Jurkat, Clone E6-1 (cell line): ENCODE data around the gene RPRD1B.

ENCODE experiments used
- DNase-seq: peaks from one replicate; pipeline ENCODE4 v3.0.0-alpha.2; 2011; ENCODE audit warnings: low read depth, low spot score
- H3K4me3 ChIP-seq: 2 replicates; pipeline ENCODE4 v1.5.1; 2011; ENCODE audit warnings: mild to moderate bottlenecking, low read length, control low read depth, moderate library complexity

The RPRD1B gene

DNA sequence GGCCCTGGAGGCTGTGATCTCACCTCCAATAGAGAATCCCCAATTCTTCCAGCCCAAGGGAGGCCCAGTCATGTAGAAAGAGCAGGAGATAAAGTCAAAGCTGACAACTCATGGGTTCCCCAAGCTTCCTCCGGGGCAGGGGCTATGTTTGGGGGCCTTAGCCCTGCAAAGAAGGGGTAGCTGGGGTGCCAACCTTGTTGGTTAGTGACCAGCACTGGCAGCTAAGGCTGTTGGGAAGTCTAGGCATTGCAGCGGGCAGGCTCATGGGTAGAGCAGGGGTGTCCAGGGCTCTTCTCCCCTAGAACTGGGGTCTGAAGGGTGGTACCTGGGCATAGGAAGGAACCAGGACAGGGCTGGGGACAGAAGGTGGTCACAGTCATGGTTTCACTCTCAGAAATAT lies 95.1 kb downstream of the RPRD1B start:
- H3K4me3 ChIP-seq, result no peak overlapping the region
- DNase-seq, result no peak

DNA sequence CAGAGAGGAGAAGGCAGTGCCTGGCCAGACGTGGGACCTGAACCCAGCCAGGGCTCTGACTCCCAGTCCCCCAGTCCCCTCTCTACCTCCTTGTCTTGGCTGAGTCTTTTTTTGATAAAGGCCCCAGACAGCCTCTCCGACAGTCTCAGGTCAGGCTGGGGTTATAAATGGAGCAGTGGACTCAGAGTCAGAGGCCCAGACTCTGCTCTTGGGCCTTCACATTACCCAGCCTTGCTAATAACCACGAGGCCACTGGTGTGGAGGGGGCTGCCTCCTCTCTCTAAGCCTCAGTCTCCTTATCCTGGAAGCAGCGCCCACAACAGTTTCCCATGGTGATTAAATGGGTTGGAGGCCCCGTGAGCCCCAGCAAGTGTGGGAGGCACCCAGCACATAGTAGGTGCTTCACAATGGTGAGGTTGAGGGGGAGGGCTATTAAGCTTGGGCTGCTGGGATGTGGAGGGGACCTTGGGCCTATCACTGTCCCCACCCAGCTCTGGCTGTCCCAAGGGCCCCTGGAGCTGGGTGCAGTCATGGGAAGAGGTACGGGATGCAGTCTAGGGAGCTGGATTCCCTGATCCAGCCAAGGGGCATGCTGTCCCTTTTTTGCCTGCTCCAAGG lies 95.8 kb downstream of the RPRD1B start:
- no peak for DNase-seq
- H3K4me3 ChIP-seq, result no peak overlapping the region

DNA sequence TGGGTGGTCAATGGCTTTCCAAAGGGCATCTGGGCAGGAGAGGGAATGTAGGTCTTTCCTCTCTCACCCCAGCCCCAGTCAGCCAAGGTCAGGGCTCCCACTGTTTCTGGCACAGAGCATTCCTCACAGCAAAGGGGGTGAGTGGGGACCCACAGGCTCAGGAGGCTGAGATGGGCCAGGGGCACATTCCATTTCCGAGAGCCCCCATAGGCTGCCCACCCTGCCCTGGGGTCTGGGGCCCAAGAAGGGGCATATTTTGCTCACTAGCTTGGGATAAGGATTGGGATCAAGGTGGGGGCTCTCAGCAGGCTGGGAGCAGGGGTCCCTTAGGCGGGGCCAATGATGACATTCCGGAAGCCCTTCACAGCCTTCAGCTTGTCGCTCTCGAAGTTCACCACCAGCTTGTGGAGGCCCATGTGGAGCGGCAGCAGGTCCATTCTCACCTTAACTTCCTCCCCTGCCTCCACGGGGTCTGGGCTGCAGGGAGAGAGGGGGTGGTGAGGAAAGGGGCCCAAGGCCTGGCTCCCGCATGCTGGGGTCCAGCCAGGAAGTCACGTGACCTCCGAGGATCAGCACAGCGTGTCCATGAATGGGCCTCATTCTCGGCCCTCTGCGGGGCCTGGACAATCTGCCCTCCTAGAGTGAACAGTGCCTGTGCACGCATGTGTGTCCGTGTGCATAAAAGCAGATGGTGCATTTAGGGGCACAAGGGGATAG lies 96.5 kb downstream of the RPRD1B start:
- DNase-seq, result no peak
- no peak overlapping the region for H3K4me3 ChIP-seq

DNA sequence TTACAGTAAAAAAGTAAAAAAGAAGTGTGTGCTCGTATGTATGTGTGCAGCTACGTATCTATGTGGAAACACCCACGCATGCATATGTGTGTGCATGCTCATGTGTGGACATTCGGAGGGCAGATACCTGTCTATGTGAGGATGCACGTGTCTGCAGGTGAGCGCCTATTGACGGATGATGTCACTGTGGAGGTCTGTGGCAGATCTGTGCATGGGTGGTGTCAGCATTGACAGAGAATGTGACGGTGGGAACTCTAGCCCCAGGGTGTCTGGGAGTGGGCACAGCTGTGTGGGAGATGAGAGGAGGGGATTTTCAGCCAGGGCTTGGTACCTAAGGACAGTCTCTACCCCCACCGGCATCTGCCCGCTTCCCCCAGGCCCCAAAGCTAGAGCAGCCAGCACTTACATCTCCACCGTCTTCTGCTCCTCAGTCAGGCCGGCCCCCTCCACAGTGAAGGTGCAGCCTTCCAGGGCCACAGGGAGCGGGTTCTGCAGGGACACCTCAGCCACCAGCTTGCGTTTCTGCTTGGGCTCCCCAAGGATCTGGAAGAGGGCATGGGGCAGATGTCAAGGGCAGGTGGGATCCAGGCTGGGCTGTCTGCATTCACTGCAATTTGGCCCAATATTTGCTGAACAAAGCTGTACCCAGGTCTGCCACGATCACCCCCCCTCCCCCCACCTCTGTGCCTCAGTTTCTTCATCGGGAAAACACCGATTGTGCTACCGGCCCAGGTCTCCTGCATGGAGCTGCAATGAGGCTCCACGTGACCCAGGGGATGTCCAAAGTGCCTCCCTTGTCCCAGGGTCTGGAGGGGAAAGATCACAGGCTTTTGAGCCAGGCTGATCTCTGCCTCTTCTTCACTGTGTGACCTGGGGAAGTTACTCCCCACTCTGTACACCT lies 97.4 kb downstream of the RPRD1B start:
- H3K4me3 ChIP-seq, result no peak overlapping the region
- DNase-seq, result no peak

DNA sequence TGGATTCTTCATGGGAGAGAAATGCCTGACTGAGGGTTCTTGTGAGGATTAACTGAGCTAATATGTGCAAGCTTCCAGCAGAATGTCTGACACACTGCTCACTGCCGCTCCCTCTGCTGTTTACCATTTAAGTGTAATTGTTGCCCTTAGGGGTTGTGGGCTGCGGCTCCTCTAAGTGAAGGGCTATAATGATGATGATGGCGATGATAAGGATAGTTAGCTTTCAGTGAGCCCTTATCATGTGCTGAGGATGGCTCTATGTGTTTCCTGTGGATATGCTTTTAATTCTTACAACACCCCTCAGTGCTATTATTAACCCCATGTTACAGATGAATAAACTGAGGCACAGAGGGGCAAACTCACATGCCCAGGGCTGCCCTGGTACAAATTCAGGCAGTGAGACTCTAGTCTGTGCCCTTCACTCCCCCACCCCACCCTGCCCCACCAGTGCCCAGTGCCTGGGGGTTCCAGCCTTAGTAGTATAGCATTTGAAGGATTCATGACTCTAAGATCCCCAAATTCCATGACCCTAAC lies 98.1 kb downstream of the RPRD1B start:
- no peak overlapping the region for H3K4me3 ChIP-seq
- peak; percentile 1 for DNase-seq

DNA sequence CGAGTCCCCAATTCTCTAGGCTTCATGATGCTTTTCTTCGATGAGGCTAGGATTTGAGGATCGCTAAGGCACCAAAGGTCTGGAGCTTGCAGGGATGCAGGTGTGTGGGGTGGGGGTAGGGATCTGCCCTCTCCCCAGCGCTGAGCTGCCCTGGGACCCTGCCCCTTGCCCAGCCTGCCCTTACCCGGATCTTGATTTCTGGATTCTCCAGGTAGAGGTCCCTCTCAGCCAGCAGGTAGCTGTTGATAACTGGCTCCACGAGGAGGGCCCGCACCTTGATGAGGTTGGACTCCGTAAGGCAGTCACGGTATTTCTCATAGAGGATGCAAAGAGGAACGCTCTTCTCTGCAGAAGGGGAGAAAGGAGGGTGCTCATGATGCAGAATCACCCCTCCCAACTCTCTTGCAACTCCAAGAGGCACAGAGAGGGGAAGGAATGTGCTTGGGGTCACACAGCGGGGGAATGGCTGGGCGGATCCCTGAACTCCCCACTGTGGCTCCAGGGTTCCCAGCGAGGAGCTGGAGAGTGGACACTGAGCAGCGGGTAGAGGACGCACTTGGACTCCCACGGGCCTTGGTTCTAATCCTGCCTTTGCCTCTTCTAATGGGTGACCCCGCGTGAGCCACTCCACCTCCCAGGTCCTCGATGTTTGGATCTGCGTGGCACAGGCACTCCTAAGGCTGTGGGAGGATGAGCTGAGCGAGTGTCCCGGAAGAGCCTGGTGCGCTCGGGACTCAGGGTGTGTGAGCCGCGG lies 98.8 kb downstream of the RPRD1B start:
- H3K4me3 ChIP-seq, result no peak overlapping the region
- DNase-seq, result no peak

DNA sequence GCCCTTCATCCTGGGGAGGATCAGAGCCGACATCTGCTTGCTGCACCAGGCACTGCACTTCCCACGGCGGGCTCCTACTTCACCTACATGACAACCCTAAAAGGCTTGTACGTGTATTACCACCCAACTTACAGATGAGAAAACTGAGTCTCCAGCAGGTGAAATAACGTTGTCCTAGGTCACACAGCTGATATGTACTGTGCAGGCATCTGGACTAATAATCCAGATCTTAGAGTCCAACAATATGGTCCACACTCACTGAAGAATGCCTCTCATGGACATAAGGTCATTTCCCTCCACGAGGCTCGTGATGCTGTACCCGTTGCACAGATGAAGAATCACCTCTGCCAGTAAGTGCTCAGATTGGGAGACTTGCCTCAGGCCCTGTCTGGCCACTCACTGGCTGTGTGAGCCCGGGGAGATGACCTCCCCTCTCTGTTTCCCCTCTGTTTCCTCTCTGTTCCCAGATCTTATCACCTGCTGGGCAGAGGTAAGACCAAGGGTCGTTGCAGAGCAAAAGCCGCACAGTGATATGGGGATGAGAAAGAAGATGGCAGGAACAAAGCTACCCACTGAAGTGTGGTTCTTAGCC lies 99.5 kb downstream of the RPRD1B start:
- H3K4me3 ChIP-seq, result no peak overlapping the region

DNA sequence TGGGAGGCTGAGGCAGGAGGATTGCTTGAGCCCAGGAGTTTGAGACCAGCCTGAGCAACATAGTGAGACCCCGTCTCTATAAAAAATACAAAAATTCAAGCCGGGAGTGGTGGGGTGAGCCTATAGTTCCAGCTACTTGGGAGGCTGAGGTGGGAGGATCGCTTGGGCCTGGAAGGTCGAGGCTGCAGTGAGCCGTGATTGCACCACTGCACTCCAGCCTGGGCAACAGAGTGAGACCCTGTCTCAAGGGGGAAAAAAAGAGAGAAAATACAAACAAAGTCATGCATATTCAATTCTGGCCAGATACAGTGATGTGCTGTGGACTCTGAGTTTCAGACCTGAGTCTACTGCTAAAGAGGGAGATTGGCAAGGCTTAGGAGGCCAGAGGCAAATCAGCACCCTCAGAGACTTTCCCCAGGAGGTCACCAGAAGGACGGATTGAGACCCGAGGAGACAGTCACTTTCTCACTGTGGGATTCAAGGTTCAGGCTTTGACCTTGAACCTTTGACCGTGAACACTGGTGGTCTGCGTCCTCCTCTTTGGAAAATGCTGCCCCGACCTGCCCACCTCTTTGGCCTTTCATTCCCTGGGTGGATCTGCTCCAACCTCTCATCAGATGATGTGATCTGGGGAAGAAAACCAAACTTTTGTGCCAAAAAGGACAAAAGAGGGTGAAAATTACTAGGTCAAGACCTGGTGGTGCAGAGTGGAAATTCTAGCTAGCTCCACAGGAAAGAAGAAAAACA lies 100.3 kb downstream of the RPRD1B start:
- H3K4me3 ChIP-seq, result no peak overlapping the region
- no peak for DNase-seq

More for the DNA sequence above, 99.5 kb downstream of the RPRD1B start:
- no peak for DNase-seq

DNA sequence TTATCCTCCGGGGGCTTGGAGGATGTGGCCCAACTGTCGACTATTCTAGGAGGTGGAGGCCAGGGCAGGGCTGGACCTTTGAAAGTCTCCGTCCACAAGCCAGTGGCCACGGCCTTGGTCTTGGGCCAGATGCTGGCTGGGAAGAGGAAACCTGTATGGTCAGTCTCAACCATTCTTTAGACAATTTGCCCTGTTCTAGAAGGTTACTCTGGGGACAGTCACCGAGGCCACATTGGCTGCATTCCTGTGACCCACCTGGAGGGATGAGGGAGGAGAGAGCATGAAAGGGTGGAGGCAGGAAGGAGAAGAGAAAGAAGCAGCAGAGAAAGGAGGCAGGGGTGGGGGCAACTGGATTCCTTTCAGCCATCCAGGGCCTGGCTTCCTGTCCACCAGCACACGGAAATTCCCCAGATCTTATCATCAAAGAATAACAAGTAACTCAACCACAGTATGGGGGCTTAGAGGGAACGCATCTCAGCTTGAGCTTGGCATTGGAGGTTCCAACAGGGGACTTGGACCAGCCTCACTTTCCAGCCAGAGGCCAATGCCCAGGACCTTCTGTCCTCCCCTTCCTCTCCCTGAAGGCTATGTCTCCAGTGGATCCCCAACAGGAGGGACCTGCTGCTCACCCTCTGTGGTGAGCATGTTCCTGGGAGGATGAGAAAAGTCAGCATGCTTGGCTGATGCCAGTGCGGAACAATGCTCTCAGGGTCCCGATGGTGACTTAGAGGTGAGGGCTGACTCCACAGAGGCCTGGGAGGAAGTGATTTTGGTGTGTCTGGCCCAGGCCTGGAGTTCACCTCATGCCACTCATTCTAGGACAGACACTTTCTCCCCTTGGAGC lies 101.1 kb downstream of the RPRD1B start:
- DNase-seq, result peak; percentile 15
- no peak overlapping the region for H3K4me3 ChIP-seq

DNA sequence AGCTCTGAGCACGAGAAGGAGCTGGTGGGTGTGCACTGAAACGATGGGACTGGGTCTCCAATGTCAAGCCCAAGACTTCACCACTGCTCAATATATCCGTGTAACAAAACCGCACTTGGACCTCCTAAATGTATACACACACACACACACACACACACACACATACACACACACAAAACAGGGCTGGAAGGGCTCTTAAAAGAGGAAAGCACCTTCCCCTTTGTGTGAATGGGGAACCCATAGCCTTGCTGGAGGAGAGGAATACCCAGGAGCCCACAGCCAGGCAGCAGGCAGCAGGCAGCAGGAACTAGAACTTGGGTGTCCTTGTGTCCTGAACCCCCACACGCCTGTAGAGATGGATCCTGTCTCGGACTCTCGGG lies 101.7 kb downstream of the RPRD1B start:
- no peak overlapping the region for H3K4me3 ChIP-seq
- DNase-seq, result no peak

DNA sequence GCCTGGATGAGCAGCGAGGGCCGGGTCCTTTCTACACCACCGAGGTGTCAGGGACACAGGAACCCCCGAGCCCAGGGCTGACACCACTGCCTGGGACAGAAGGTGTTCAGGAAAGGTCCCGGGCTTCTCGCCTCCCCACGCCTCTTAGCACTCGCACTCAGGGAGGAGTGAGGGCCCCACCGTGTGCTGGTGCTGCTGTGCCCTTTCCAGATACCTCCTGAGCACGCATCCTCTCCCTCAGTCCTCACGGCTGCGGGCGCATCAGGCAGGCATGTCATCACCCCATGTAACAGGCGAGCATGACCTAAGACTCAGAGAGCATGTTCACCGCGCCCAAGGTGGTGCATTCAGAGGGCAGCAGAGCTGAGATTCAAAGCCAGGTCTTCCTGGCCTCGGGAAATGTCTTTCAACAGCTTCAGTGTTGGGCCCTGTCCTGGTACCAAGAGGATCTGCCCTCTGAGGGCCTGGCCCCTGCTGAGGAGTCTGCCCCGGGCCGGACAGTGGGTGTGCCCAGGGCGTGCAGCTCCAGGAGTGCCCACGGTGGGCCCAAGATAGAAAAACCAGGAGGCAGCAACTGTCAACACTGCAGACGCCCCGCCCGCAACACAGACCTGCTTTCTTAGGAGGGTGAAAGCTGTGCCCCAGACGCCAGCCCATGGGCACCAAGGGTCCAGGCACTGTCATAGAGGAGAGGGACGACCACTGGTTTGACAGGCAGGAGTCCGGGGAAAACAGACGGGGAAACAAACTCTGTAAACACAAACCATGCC lies 102.3 kb downstream of the RPRD1B start:
- H3K4me3 ChIP-seq, result no peak overlapping the region
- no peak for DNase-seq

DNA sequence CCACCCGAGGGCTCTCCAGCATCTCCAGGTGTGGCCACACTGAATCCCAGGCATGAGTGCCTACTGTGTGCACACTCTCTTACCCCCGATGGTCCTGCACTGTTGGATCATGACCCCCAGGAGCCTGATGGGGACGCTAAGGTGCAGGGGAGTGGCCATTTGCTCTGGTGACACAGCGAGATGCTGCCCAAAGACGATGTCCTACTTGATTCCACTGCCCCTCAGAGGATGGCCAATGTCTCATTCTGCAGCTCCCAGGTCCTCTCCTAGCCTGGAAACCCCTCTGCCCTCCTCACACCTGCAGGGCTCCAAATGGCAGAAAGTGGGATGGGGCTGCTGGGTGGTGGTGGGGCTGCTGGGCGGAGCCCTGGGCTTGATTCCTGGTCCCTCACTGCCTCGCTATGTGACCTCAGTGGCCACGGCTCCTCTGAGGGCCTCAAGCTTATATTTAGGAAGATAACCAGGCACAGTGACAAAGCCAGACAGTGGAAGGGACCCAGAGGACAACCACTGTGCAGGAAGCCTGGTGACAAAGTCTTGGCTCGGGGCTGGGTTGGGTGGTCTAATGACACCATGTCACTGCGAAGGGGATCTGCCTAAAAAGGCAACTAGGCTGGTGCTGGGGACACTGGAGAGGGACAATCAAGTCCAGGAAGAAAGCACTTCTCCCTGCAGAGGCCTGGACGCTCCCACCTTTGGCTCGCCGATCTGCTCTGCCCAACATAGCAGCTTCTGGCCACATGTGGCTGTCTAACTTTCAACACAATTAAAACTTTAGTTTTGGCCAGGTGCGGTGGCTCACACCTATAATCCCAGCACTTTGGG lies 103.1 kb downstream of the RPRD1B start:
- no peak for DNase-seq
- H3K4me3 ChIP-seq, result no peak overlapping the region

DNA sequence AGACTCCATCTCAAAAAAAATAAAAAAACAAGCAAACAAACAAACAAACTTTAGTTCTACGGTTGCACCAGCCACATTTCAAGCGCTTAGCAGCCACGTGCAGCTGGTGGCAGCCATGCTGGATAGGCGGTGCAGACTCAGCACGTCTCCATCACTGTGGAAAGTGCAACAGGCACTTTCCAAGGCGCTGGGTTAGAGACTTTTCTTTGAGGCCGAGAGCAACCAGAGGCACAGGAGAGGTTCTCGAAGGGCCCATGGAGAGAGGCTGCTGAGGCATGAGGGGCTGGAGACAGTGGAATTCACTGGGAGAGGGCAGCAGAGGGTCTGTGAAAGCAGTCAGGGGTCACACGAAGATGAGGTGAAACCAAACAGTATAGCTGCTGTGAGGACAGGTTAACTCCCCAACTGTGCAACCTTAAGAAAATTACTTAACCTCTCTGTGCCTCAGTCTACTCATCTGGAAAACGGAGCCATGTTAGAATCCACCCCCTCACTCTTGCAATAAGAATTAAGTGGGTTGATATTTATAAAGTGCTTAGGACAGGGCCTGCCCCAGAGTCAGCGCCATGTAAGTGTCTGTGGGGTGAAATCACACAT lies 104.0 kb downstream of the RPRD1B start:
- no peak for DNase-seq
- no peak overlapping the region for H3K4me3 ChIP-seq

DNA sequence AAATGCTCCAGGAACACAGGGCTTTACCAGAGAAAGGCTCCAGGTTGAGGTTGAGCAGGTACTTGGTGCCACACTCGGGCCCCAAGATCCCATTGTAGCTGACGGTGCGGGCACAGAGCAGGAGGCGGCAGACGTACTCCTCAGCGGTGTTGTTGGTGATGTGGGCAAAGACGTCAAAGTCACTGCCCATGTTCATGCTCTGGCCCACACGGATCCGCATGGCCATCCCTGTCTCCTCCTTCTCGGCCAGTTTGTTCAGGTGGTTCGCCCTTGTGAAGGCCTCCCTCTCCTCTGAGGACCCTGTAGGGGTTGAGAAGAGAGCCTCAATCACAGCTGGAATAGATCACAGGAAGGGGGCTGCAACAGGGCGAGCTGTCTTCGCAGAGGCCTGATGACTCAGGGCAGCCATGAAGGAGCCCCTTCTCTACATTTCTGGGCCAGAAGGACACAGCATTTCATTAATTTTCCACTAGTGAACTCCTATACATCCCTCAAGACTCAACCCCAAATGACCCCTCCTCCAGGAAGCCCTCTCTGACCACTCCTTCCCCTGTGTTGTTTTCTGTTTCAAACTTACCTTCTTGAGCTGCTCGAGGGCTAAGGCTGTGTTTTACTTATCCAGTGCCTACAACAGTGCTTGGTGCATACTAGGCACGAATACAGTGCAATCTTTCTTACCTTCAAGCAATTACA lies 104.7 kb downstream of the RPRD1B start:
- no peak overlapping the region for H3K4me3 ChIP-seq
- DNase-seq, result no peak
